CD4-positive, alpha-beta T cell treated with Interleukin-1 beta for 1 hour (primary cell): Measurements from ENCODE around the gene ADAMTS5.

Experiments
- DNase-seq, 2 donors: peaks; one replicate each; pipeline ENCODE4 v3.0.0-alpha.2; 2020 to 2022

Gene ADAMTS5

GRCh38 chr21:26967062-26967913 is at the start of gene ADAMTS5:
Gene ADAMTS5, minus strand, starts transcription at chr21:26967088. Its CDS starts 697 bp downstream, at chr21:26966391.
- DNase-seq: no peak

GRCh38 chr21:27001526-27001925 is 34.6 kb upstream of the ADAMTS5 start:
- DNase-seq: no peak

- DNase-seq: no peak
These were observed 16.7 kb upstream of the ADAMTS5 start for GRCh38 chr21:26983576-26983975.

GRCh38 chr21:26982767-26983166 is 15.9 kb upstream of the ADAMTS5 start:
- no peak for DNase-seq

GRCh38 chr21:26977746-26978145 is 10.9 kb upstream of the ADAMTS5 start:
- no peak for DNase-seq

- DNase-seq: no peak
These were observed 6.3 kb upstream of the ADAMTS5 start for GRCh38 chr21:26973226-26973625.

GRCh38 chr21:26972192-26972591 is 5.3 kb upstream of the ADAMTS5 start:
- no peak for DNase-seq

- DNase-seq: no peak
These were observed 3.3 kb upstream of the ADAMTS5 start for GRCh38 chr21:26969971-26970725.

- no peak for DNase-seq
These were observed 233 bp downstream of the ADAMTS5 start for GRCh38 chr21:26966649-26967061.

- DNase-seq: no peak
These were observed 844 bp downstream of the ADAMTS5 start for GRCh38 chr21:26965907-26966581.

GRCh38 chr21:26965040-26965906 is 1.6 kb downstream of the ADAMTS5 start:
- no peak for DNase-seq

GRCh38 chr21:26964170-26964778 is 2.6 kb downstream of the ADAMTS5 start:
- no peak for DNase-seq

- DNase-seq: no peak
These were observed 4.2 kb downstream of the ADAMTS5 start for GRCh38 chr21:26962621-26963181.

GRCh38 chr21:26961698-26962097 is 5.2 kb downstream of the ADAMTS5 start:
- no peak for DNase-seq

- DNase-seq: no peak
These were observed 8.1 kb downstream of the ADAMTS5 start for GRCh38 chr21:26958788-26959187.

GRCh38 chr21:26956813-26957212 is 10.1 kb downstream of the ADAMTS5 start:
- no peak for DNase-seq

GRCh38 chr21:26956216-26956615 is 10.7 kb downstream of the ADAMTS5 start:
- no peak for DNase-seq

GRCh38 chr21:26954662-26955121 is 12.2 kb downstream of the ADAMTS5 start:
- DNase-seq: no peak

GRCh38 chr21:26952374-26953066 is 14.4 kb downstream of the ADAMTS5 start:
- DNase-seq: no peak

- DNase-seq: no peak
These were observed 17.1 kb downstream of the ADAMTS5 start for GRCh38 chr21:26949830-26950229.

GRCh38 chr21:26948194-26948593 is 18.7 kb downstream of the ADAMTS5 start:
- DNase-seq: no peak
